ENCODE measurements around the gene ASGR1. TPM values are rescaled to one million over a fixed set of nuclear protein-coding genes. Genes with fewer than 3 reads are reported as not detected.

Gene ASGR1
- total RNA-seq, 1 donor from 2014 or later = 0.13 TPM

- no peak for DNase-seq (ENCODE audit: low read depth)
Measured at GRCh38 chr17:7124923-7125322, 54.2 kb downstream of the ASGR1 start.

GRCh38 chr17:7123844-7124243 is 55.3 kb downstream of the ASGR1 start:
- no peak for DNase-seq (ENCODE audit: low read depth)

MicroRNA genes within 50 kb of the gene (microRNA counts, 767-probe panel; counts per million panel counts)
- microRNA hsa-miR-324-3p = not detected
- 10,491 counts per million, percentile 44 among the panel's probes with 10 or more counts for microRNA hsa-miR-324-5p

Small RNA genes lying within 50 kb of the gene (microRNA-seq; reads per million reads assigned to microRNA genes)
- 5,487 reads per million, percentile 93 among the genes with 10 or more reads in this experiment for gene MIR324

Other genes starting within 250 kb of the ASGR1 start
- not detected in 2 replicates for gene ALOX12, start 183.3 kb downstream of the ASGR1 start, total RNA-seq
- gene RNASEK, start 166.7 kb downstream of the ASGR1 start, total RNA-seq = 205 and 259 TPM in 2 replicates
- not detected in 2 replicates for gene BCL6B, start 156.3 kb downstream of the ASGR1 start, total RNA-seq
- 0.10 and 0.75 TPM in 2 replicates for gene SLC16A13, start 143.4 kb downstream of the ASGR1 start, total RNA-seq
- 0.78 TPM in 1 of 2 replicates, not detected in the other for gene SLC16A11, start 135.3 kb downstream of the ASGR1 start, total RNA-seq
- not detected in 2 replicates for gene CLEC10A, start 99.1 kb downstream of the ASGR1 start, total RNA-seq
- not detected in 2 replicates for gene ASGR2, start 64.5 kb downstream of the ASGR1 start, total RNA-seq
- gene DLG4, start 40.5 kb upstream of the ASGR1 start, total RNA-seq = 11.8 and 18.7 TPM in 2 replicates
- gene ACADVL, start 40.6 kb upstream of the ASGR1 start, total RNA-seq = 659 and 702 TPM in 2 replicates
- gene DVL2, start 55.1 kb upstream of the ASGR1 start, total RNA-seq = 71.0 and 80.5 TPM in 2 replicates
- gene PHF23, start 60.1 kb upstream of the ASGR1 start, total RNA-seq = 52.3 and 54.7 TPM in 2 replicates
- gene GABARAP, start 63.1 kb upstream of the ASGR1 start, total RNA-seq = 239 and 315 TPM in 2 replicates
- 69.1 and 88.9 TPM in 2 replicates for gene CTDNEP1, start 72.4 kb upstream of the ASGR1 start, total RNA-seq
- 75.1 and 81.8 TPM in 2 replicates for gene ELP5, start 72.8 kb upstream of the ASGR1 start, total RNA-seq
- not detected in 2 replicates for gene CLDN7, start 83.1 kb upstream of the ASGR1 start, total RNA-seq
- 20.0 and 28.3 TPM in 2 replicates for gene SLC2A4, start 102.3 kb upstream of the ASGR1 start, total RNA-seq
- gene YBX2, start 115.3 kb upstream of the ASGR1 start, total RNA-seq = 4.1 and 9.6 TPM in 2 replicates
- gene EIF5A, start 128.3 kb upstream of the ASGR1 start, total RNA-seq = 510 and 518 TPM in 2 replicates
- 92.2 and 95.8 TPM in 2 replicates for gene GPS2, start 136.0 kb upstream of the ASGR1 start, total RNA-seq
- 19.5 and 22.3 TPM in 2 replicates for gene NEURL4, start 150.0 kb upstream of the ASGR1 start, total RNA-seq
- not detected in 2 replicates for gene ACAP1, start 157.2 kb upstream of the ASGR1 start, total RNA-seq
- gene KCTD11, start 172.8 kb upstream of the ASGR1 start, total RNA-seq = 10.0 and 10.1 TPM in 2 replicates
- not detected in 2 replicates for gene TMEM95, start 175.8 kb upstream of the ASGR1 start, total RNA-seq
- gene TNK1, start 201.7 kb upstream of the ASGR1 start, total RNA-seq = not detected in 2 replicates
- gene PLSCR3, start 215.2 kb upstream of the ASGR1 start, total RNA-seq = 15.1 and 22.3 TPM in 2 replicates
- 69.6 and 76.5 TPM in 2 replicates for gene TMEM256, start 224.7 kb upstream of the ASGR1 start, total RNA-seq
- gene NLGN2, start 228.5 kb upstream of the ASGR1 start, total RNA-seq = 5.7 and 7.2 TPM in 2 replicates
- not detected in 2 replicates for gene SPEM1, start 241.0 kb upstream of the ASGR1 start, total RNA-seq
- not detected in 2 replicates for gene SPEM2, start 246.2 kb upstream of the ASGR1 start, total RNA-seq
- gene SPEM3, start 249.5 kb upstream of the ASGR1 start, total RNA-seq = not detected in 2 replicates

Measured in myocyte (in vitro differentiated cells).